ENCODE data around the gene SNTA1.

The SNTA1 gene

DNA sequence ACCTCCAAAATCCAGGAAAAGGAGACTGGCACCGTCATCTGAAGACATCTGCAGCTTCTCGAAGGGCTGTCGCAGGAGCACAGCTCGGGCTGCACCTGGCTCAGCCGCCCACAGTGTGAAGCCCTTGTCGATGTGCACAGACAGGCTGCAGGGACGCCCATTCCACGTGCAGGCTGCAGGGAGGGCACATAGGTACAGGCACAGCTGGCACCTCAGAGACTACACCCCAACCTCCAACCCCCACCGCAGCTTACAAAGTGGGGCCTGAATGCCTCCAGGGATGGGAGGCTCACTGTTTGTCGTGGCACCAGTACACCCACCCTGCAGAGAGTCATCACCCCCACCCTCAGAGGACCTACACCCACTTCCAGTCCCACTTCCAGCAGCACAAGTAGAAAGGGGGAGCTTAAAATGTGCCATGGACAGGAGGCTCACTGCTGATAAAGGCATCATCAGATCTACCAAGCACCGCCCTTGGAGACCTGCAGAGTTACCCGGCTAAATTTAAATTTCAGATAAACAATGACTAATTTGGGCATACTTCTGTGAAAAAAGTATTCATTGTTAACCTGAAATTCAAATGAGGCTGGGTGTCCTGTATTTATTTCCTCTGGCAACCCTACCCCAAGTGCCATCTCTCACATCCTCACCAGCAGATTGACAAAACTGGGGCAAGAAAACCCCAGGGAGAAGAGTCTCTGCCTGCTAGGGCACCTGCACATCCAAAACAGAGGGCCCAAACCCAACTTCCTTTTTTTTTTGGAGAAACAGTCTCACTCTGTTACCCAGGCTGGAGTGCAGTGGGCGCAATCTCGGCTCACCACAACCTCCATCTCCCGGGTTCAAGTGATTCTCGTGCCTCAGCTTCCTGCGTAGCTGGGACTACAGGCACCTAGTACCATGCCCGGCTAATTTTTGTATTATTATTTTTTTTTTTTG, 34.6 kb downstream of the SNTA1 start:
- Histone ChIP-seq H3K27me3 (ENCODE audit: low read depth, low read length) (no peaks in the 10 kb centered on the region), H2AFZ (ENCODE audit: low read depth, low read length) (no peak overlapping the region), H3K4me2 (ENCODE audit: low read length) (peak overlapping the region; percentile 86), H3K9me3 (ENCODE audit: insufficient read depth, low read length) (peaks cover 7% of the 10 kb centered on the region), H3K9ac (ENCODE audit: low read length) (peak overlapping the region; percentile 52), H3K36me3 (replicated peaks; ENCODE audit: low read depth, low read length) (peaks cover 37% of the 10 kb centered on the region), H4K20me1 (ENCODE audit: insufficient read depth, low read length) (no peaks in the 10 kb centered on the region), H3K79me2 (ENCODE audit: low read length) (peaks cover 33% of the 10 kb centered on the region), H3K4me1 (ENCODE audit: low read length) (peaks cover 46% of the 10 kb centered on the region), H3K4me3 (ENCODE audit: low read length) (peak overlapping the region; percentile 62), H3K27ac (ENCODE audit: low read length) (peak overlapping the region; percentile 89)
- TF ChIP-seq, protein P1, sequence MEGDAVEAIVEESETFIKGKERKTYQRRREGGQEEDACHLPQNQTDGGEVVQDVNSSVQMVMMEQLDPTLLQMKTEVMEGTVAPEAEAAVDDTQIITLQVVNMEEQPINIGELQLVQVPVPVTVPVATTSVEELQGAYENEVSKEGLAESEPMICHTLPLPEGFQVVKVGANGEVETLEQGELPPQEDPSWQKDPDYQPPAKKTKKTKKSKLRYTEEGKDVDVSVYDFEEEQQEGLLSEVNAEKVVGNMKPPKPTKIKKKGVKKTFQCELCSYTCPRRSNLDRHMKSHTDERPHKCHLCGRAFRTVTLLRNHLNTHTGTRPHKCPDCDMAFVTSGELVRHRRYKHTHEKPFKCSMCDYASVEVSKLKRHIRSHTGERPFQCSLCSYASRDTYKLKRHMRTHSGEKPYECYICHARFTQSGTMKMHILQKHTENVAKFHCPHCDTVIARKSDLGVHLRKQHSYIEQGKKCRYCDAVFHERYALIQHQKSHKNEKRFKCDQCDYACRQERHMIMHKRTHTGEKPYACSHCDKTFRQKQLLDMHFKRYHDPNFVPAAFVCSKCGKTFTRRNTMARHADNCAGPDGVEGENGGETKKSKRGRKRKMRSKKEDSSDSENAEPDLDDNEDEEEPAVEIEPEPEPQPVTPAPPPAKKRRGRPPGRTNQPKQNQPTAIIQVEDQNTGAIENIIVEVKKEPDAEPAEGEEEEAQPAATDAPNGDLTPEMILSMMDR (IDR thresholded peaks at IDR 0.05; ENCODE audit: low read depth, low read length), result no peak
- TF ChIP-seq EZH2phosphoT487 (IDR thresholded peaks at IDR 0.05; ENCODE audit: low read depth), result no peak

DNA sequence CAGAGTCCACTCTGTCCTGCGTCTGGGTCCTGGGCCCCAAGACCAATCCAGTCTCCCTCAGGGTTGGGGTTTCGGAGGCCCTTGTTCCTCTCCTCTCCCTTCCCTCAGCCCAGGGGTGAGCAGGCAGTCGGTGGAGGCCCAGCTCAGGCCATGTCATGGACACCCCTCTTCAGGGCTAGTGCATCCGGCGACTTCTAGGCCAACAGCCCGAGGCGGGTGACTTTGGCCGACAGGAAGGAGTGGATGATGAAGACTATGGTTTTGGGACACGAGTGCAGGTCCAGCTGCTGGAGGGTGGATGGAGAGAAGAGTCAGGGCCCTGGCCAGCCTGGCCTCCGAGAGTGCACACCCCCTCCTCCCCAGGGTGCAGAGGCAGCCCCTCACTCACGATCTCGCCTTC, 35.2 kb downstream of the SNTA1 start:
- peak overlapping the region; percentile 89 for H3K27ac ChIP-seq (ENCODE audit: low read length)
- no peaks in the 10 kb centered on the region for H4K20me1 ChIP-seq (ENCODE audit: insufficient read depth, low read length)
- peak overlapping the region; percentile 62 for H3K4me3 ChIP-seq (ENCODE audit: low read length)
- H3K27me3 ChIP-seq (ENCODE audit: low read depth, low read length), result no peaks in the 10 kb centered on the region
- peak overlapping the region; percentile 52 for H3K9ac ChIP-seq (ENCODE audit: low read length)
- TF ChIP-seq, protein P1 (IDR thresholded peaks at IDR 0.05; ENCODE audit: low read depth, low read length), result no peak
- TF ChIP-seq EZH2phosphoT487 (IDR thresholded peaks at IDR 0.05; ENCODE audit: low read depth), result no peak
- H2AFZ ChIP-seq (ENCODE audit: low read depth, low read length), result no peak overlapping the region
- peaks cover 46% of the 10 kb centered on the region for H3K4me1 ChIP-seq (ENCODE audit: low read length)
- peaks cover 33% of the 10 kb centered on the region for H3K79me2 ChIP-seq (ENCODE audit: low read length)
- H3K36me3 ChIP-seq (replicated peaks; ENCODE audit: low read depth, low read length), result peaks cover 37% of the 10 kb centered on the region
- H3K9me3 ChIP-seq (ENCODE audit: insufficient read depth, low read length), result peaks cover 7% of the 10 kb centered on the region
- H3K4me2 ChIP-seq (ENCODE audit: low read length), result peak overlapping the region; percentile 86

DNA sequence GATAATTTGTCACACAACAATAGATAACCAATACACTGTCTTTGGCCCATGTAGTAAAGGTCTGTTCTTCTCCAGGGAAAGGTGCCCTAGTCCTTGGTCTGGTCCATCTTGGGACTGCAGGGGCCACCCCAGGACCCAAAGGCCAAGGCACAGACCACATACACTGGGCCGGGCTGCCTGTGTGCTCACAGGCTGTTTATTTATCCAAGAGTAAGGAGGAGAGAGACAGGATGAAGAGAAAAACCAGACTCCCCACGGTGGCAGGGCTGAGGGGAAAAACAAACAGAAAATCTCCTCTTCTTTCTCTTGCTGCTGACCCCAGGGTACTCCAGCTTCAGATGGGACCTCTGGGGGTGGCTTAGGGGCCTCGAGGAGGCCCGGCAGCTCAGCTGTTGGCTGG, 35.8 kb downstream of the SNTA1 start:
- Histone ChIP-seq H3K27me3 (ENCODE audit: low read depth, low read length) (no peaks in the 10 kb centered on the region), H3K9me3 (ENCODE audit: insufficient read depth, low read length) (peaks cover 7% of the 10 kb centered on the region), H4K20me1 (ENCODE audit: insufficient read depth, low read length) (no peaks in the 10 kb centered on the region), H3K4me1 (ENCODE audit: low read length) (peaks cover 46% of the 10 kb centered on the region), H3K27ac (ENCODE audit: low read length) (peak overlapping the region; percentile 89), H3K9ac (ENCODE audit: low read length) (peak overlapping the region; percentile 52; the same call in 1 of the 2 replicates), H3K79me2 (ENCODE audit: low read length) (peaks cover 33% of the 10 kb centered on the region), H3K4me2 (ENCODE audit: low read length) (peak overlapping the region; percentile 86), H3K4me3 (ENCODE audit: low read length) (peak overlapping the region; percentile 62), H3K36me3 (replicated peaks; ENCODE audit: low read depth, low read length) (peaks cover 37% of the 10 kb centered on the region), H2AFZ (ENCODE audit: low read depth, low read length) (no peak overlapping the region)
- TF ChIP-seq, protein P1 (IDR thresholded peaks at IDR 0.05; ENCODE audit: low read depth, low read length), result no peak
- TF ChIP-seq EZH2phosphoT487 (IDR thresholded peaks at IDR 0.05; ENCODE audit: low read depth), result no peak

DNA sequence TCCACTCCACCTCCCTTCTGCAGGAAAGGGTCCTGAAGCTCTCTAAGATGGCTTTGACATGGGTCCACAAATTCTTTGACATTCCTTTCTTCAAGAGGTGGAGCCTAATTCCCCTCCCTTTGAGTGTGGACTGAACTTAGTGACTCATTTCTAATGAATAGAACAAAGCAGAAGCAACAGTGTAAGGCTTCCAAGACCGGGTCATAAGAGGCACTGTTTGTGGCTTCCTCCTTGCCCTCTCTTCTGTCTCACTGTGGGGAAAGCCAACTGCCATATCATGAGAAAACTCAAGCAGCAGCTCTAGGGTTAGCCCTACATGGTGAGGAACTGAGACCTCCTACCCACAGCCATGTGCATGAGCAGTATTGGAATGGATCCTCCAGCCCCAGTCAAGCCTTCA, 36.3 kb downstream of the SNTA1 start:
- H3K9ac ChIP-seq (ENCODE audit: low read length), result no peak overlapping the region
- H3K4me2 ChIP-seq (ENCODE audit: low read length), result no peak overlapping the region

More for the DNA sequence above, 36.3 kb downstream of the SNTA1 start:
- Histone ChIP-seq H3K9me3 (ENCODE audit: insufficient read depth, low read length) (peaks cover 7% of the 10 kb centered on the region), H2AFZ (ENCODE audit: low read depth, low read length) (no peak overlapping the region), H3K36me3 (replicated peaks; ENCODE audit: low read depth, low read length) (peaks cover 37% of the 10 kb centered on the region), H3K4me1 (ENCODE audit: low read length) (peaks cover 49% of the 10 kb centered on the region), H3K27ac (ENCODE audit: low read length) (no peak overlapping the region), H3K79me2 (ENCODE audit: low read length) (peaks cover 36% of the 10 kb centered on the region), H3K27me3 (ENCODE audit: low read depth, low read length) (no peaks in the 10 kb centered on the region), H3K4me3 (ENCODE audit: low read length) (no peak overlapping the region), H4K20me1 (ENCODE audit: insufficient read depth, low read length) (no peaks in the 10 kb centered on the region)
- TF ChIP-seq, protein P1 (IDR thresholded peaks at IDR 0.05; ENCODE audit: low read depth, low read length), result no peak
- TF ChIP-seq EZH2phosphoT487 (IDR thresholded peaks at IDR 0.05; ENCODE audit: low read depth), result no peak
